DMS79 (cell line): ENCODE measurements around the gene CDX1.

Experiments
- DNase-seq: peaks from one replicate; lab custom pipeline; 2025; lab: John Stamatoyannopoulos, UW

Gene CDX1

DNA sequence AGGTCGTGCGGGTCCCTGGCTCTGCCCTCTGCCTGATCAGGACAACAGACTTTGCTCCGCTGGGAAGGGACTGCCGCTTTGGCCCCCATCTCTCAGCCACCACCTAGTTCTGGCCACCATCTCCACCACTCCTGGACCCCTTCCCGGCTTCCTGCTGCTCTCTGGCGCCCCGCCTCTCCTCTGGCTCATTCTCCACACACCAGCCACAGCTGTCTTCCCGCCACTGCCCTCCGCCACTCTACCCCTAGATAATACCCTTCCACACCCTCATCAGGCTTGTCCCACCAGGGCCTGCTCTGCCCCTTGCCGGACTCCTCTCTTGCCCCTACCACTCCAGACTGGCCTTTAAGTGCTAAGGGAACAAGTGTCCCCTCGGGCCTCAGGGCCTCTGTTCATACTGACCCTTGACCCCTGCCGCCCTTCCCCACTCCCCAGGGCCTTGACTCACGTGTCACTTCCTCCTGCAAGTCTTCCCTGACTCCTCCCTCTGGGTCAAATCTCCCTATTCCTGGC lies 3.0 kb upstream of the CDX1 start:
- DNase-seq, result no peak

GRCh38 chr5:150164211-150164980 lies 2.2 kb upstream of the CDX1 start:
- DNase-seq, result no peak

- no peak for DNase-seq
Measured at GRCh38 chr5:150166037-150166649, 435 bp upstream of the CDX1 start.

GRCh38 chr5:150167512-150167850 lies 903 bp downstream of the CDX1 start:
- DNase-seq, result no peak

GRCh38 chr5:150167908-150168307 lies 1.3 kb downstream of the CDX1 start:
- DNase-seq, result no peak

DNA sequence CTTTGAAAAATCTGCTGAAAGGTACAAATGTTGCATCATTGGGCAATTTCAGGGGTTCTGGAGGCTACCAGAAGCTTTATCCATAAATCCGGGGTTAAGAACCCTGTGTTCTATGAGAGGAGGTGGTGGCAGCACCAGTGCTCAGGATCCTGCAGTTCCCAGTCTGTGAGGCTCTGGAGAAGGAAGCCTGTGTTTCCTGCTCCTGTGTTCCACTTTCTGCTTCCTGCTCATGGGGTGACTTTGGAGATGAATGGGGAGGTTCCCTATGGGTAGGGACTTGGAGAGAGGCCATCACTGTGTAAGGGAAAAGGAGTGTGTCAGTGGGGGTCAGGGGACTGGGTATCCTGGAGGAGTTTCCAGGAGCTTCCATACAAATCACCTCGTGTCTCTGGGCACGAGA lies 2.3 kb downstream of the CDX1 start:
- no peak for DNase-seq

DNA sequence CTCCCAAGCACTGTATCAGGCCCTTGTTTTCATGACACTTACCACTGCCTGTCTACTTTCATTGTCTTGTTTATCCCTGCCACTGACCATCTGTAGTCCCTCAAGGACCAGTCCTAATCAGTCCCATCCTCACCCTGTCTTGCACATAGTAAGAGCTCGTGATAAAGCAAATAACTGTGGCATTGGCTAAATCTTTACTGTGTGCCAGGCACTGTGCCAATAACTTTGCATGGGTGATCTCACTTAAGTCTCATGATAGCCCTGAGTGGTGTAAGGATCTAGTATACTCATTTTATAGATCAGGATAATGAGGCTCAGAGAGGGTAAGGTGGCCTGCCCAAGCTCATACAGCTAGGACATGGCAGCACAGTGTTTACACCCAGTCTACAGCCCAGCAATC lies 5.6 kb downstream of the CDX1 start:
- no peak for DNase-seq

GRCh38 chr5:150172556-150172955 lies 6.0 kb downstream of the CDX1 start:
- DNase-seq, result no peak

GRCh38 chr5:150173161-150173560 lies 6.6 kb downstream of the CDX1 start:
- no peak for DNase-seq

DNA sequence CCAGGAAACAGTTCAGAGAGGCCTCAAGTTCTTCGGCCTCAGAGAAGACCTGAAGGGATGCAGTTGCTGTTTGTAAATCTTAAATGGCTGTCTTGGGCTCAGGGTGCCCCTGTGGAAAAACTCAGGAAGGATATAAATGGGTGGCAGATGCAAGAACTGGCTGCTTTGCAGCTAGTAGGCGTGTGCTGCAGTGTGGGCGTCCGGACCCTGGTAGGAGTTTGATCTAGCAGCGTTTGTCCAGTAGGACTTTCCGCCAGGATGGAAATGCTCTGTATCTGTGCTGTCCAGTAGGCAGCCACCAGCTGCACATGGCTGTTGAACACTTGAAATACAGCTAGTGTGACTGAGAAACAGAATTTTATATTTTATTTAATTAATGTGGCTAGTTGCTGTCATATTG lies 7.7 kb downstream of the CDX1 start:
- no peak for DNase-seq

DNA sequence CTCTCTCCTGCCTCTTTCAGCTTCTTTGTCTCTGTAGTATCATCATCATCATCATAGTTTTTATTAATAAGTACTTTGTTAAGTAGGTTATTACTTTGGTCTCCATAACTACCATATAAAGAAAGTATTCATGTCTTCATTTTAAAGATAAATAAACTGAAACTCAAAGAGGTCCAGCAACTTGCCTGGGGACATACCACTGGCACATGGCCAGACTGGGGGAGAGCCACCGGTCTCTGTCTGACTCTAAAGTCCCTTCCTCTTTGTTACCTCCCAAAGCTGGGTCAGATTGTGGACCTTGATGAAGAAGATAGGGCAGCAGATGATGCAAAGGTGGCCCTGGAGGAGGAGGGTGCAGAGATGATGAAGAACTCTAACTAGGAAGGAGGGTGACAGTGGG lies 8.5 kb downstream of the CDX1 start:
- DNase-seq, result no peak

GRCh38 chr5:150175536-150175935 lies 9.0 kb downstream of the CDX1 start:
- DNase-seq, result no peak

DNA sequence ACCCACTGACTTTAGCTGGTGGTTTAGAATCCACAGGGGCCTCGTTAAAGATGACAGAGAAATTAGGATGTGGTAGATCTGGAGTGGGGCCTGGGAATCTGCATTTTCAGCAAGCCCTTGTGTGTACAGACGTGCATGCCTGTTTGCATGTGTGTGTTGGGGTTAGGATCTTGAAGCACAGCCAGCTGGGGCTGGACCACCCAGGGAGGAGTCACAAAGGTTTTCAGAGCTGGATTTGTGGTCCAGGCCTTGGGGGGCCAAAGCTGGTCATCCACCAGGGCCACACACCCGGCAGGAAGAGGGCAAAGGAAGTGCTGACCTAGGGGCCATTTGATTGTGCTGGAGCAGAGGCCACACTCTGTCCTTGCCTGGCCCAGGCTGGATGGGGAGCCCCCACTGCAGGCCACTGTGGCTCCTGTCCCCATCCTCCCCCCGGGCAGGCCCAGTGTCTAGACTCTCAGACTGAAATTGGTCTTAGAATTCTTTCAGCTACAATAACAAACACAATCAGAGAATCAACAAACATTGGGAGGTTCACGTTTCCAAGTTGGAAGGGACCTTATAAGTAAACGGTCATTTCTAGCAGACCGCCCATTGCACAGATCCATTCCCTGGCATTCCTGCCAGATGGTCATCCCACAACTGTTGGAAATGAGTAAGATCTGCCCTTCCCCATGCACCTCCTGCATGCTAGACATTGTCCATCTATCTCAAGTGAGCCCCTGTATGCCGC lies 10.3 kb downstream of the CDX1 start:
- no peak for DNase-seq

GRCh38 chr5:150177721-150178120 lies 11.1 kb downstream of the CDX1 start:
- no peak for DNase-seq

DNA sequence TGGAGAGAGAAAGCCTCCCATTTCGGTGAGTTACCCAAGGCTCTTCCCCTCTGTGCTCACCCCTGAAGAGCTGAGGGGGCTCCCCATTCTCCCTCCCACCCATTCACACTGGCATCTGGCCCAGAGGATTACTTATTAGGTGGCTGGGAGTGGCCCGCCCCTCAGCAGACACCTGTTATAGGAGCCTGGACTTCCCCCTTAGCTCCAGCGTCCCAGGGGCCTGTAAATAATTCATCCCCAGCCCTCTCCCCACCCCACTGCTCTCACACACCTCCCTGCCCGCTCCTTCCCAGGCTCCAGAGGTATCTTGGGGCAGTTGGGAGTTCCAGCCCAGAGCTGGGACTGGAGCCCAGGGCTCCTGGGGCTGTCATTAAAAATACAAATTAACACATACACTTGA lies 11.7 kb downstream of the CDX1 start:
- no peak for DNase-seq

DNA sequence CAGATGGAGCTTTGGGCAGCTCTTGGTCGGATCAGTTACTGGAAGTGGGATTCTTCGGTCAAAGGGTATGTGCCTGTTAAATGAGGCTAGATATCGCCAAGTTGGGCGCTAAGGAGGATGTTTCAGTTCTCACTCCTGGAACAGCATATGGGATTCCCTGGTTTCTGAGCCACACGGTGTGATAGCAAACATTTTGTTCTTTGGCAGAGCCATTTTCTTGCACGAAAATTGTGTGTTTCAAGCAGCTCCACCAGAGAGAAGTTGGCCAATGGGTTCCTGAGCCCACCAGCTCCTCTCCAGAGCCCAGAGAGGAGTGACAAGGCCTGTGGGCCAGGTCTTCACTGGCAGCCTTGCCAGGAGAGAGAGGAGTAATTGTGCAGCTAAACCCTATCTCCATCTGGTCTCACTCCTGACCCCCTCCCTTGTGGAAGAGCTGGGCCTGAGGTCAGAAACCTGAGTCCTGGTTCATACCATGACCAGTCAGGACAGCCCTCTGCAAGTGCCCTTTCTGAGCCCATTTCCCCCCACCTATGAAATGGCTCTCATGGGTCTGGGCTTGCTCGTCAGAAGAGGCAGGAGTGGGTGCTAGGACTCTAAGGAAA lies 12.5 kb downstream of the CDX1 start:
- DNase-seq, result no peak

- no peak for DNase-seq
Measured at GRCh38 chr5:150180241-150181026, 13.9 kb downstream of the CDX1 start.

- no peak for DNase-seq
Measured at GRCh38 chr5:150181027-150181426, 14.4 kb downstream of the CDX1 start.

DNA sequence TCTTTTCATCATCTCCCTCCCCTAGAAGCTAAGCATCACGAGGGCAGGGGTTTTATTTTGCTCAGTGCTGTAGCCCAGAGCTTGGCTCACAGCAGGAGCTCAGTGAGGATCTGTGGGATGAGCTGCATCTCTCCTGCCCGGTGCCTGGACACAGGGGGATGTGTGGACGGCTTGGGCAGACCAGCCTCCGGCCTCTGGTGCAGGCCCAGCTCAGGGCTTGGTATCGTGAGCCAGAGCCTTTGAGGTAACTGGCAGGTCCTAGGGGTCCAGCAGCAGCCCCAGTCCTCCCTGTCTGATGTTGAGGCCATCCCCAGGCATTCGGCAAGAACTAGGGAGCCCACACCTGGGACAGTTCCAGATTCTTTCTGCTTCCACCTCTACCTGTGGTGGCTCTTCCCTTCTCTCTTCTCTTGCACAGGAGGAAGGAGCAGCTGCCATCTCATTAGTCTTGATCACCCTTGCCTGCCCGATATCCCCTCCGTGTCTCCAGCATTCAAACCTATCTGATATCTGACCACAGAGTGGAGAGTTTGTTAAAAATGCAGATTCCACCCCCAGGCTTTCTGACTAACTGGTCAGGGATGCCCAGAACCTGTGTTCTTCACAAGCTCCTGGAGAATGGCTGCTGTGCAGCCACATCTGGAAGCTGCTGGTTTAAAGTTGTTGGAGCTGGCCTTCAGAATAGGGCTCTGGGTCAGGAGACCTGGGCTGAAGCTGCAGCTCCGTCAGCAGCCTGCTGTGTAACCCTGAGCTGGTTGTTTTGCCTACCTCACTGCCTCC lies 15.4 kb downstream of the CDX1 start:
- no peak for DNase-seq

- no peak for DNase-seq
Measured at GRCh38 chr5:150182774-150183173, 16.2 kb downstream of the CDX1 start.

DNA sequence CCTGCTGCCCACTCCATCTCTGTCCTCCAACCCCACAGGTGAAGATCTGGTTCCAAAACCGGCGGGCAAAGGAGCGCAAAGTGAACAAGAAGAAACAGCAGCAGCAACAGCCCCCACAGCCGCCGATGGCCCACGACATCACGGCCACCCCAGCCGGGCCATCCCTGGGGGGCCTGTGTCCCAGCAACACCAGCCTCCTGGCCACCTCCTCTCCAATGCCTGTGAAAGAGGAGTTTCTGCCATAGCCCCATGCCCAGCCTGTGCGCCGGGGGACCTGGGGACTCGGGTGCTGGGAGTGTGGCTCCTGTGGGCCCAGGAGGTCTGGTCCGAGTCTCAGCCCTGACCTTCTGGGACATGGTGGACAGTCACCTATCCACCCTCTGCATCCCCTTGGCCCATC lies 16.9 kb downstream of the CDX1 start:
- DNase-seq, result no peak
